GM13977 (cell line): ENCODE measurements around the gene ZC3H15.
"Not testable (repeated sequence)": the region's sequence is repeated elsewhere in the genome, so short reads cannot be mapped to it uniquely, and the experiment has no call there.

Source experiments
- DNase-seq: peaks from one replicate; pipeline ENCODE4 v3.0.0; 2012; ENCODE audit warnings: low spot score
- in situ Hi-C: fragments of 300-500 bp; cut with MboI; formaldehyde crosslinking; loops from one replicate; pipeline ENCODE4 v1.12.0; 2022; ENCODE audit warnings: low sequenced_read_pairs, low pct_unique_long_range_greater_than_20kb, mixed read lengths, inconsistent platforms; ENCODE audit not compliant: unreplicated experiment
- TF ChIP-seq, protein P1 (sequence below): IDR thresholded peaks from 2 replicates; pipeline ENCODE4 v1.5.1; 2012; ENCODE audit warnings: mild to moderate bottlenecking, control low read depth; ENCODE audit not compliant: insufficient read depth; ENCODE audit errors: extremely low read depth, missing control alignments

ZC3H15 gene

GRCh38 chr2:186485871-186486650 lies at the start of gene ZC3H15:
TSS of gene ZC3H15 (plus strand) at chr2:186486260. CDS start at chr2:186486383, 123 bp downstream.
- in situ Hi-C loops = no loop called here
- peak; percentile 90 for DNase-seq
- TF ChIP-seq, protein P1, sequence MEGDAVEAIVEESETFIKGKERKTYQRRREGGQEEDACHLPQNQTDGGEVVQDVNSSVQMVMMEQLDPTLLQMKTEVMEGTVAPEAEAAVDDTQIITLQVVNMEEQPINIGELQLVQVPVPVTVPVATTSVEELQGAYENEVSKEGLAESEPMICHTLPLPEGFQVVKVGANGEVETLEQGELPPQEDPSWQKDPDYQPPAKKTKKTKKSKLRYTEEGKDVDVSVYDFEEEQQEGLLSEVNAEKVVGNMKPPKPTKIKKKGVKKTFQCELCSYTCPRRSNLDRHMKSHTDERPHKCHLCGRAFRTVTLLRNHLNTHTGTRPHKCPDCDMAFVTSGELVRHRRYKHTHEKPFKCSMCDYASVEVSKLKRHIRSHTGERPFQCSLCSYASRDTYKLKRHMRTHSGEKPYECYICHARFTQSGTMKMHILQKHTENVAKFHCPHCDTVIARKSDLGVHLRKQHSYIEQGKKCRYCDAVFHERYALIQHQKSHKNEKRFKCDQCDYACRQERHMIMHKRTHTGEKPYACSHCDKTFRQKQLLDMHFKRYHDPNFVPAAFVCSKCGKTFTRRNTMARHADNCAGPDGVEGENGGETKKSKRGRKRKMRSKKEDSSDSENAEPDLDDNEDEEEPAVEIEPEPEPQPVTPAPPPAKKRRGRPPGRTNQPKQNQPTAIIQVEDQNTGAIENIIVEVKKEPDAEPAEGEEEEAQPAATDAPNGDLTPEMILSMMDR = no peak

GRCh38 chr2:186437719-186438118 lies 48.3 kb upstream of the ZC3H15 start:
- no peak for DNase-seq
- in situ Hi-C loops = no loop called here
- TF ChIP-seq, protein P1 = no peak

- in situ Hi-C loops, DNase-seq: not testable (repeated sequence)
These were observed 46.4 kb upstream of the ZC3H15 start for GRCh38 chr2:186439673-186440095.

DNA sequence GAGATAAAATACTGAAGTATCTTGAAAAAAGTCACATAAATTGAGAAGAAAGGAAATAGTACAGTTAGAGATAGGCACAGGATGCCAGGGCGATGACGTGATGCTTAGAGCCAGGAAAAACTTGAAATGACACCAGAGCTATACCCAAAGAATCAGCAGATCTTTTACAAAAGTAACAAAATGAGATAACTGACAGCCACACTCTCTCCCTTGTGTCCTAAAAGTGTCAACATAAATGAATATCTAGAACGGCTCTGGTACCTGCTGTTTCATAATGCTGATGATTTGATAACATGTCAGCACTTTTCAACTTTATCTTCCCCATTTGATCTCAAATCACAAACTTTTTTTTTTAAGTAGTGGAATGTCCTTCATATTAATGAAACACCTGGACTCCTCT lies 45.6 kb upstream of the ZC3H15 start:
- in situ Hi-C loops = no loop called here
- DNase-seq = no peak
- TF ChIP-seq, protein P1 = no peak

GRCh38 chr2:186442885-186443284 lies 43.2 kb upstream of the ZC3H15 start:
- no peak for DNase-seq
- in situ Hi-C loops = no loop called here
- TF ChIP-seq, protein P1 = no peak

DNA sequence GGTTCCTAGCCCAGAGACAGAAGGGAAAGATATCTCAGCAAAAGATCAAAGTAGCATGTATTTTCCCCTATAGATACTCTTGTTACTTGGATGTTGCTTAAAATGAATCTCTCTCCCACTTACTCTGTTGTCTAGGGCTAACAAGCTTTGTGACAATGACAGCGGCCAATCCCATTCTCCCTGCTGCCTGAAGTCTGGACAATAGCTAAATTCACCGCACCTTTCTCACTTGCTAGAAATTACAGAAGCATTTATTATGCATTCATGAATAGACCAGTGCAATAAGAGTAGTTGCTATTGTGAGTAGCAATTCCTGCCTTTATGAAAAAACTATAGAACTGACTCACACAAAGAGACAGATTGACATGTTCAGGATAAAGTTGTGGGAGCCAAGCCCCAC lies 42.2 kb upstream of the ZC3H15 start:
- TF ChIP-seq, protein P1 = no peak
- in situ Hi-C loops = no loop called here
- no peak for DNase-seq

GRCh38 chr2:186445506-186445905 lies 40.6 kb upstream of the ZC3H15 start:
- TF ChIP-seq, protein P1 = no peak
- in situ Hi-C loops = no loop called here
- DNase-seq = no peak
